Stimulated activated CD8-positive, alpha-beta memory T cell treated with anti-CD3 and anti-CD28 coated beads, Interleukin-15, amount 100 ng/mL, for 24 hours (primary cell): Measurements from ENCODE around the gene STRN.
"Not testable (repeated sequence)": the region's sequence is repeated elsewhere in the genome, so short reads cannot be mapped to it uniquely, and the experiment has no call there.

Source experiments
- DNase-seq: peaks from one replicate; pipeline ENCODE4 v3.0.0-alpha.2; 2020; ENCODE audit warnings: low read depth

Gene STRN

GRCh38 chr2:36834731-36835524 lies 131.4 kb downstream of the STRN start:
- no peak for DNase-seq

DNA sequence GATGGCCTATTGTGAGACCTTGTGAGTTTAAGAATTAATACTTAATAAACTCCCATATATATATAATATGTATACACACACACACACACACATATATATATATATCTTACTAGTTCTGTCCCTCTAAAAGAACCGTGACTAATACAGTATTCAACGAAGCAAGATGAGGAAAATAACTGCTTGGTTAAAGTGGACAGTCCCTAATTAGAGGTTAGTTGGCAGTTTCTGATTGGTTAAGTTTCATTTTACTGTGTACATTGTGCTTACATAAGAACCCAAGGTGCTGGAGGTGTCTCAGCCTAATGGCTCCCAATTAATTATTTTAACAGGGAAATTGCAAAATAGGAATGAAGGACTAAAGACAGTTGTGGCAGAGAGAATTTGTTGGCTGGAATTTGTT lies 132.1 kb downstream of the STRN start:
- DNase-seq = no peak

GRCh38 chr2:36831185-36831584 lies 135.2 kb downstream of the STRN start:
- DNase-seq = no peak

DNA sequence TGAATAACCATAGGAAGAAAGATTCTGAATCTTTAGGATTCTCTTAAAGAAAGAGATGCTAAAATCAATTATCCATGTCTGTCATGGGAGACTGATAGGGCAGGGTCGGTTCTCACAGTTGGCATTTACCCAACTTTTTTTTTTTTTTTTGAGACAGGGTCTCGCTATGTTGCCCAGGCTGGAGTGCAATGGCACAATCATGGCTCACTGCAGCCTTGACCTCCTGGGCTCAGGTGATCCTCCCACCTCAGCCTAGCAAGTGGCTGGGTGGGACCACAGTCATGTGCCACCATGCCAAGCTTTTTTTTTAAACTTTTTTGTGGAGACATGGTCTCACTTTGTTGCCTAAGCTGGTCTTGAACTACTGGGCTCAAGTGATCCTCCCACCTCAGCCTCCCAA lies 141.7 kb downstream of the STRN start:
- DNase-seq = not testable (repeated sequence)

GRCh38 chr2:36824273-36824672 lies 142.1 kb downstream of the STRN start:
- no peak for DNase-seq

- no peak for DNase-seq
Measured at GRCh38 chr2:36823862-36824261, 142.5 kb downstream of the STRN start.

DNA sequence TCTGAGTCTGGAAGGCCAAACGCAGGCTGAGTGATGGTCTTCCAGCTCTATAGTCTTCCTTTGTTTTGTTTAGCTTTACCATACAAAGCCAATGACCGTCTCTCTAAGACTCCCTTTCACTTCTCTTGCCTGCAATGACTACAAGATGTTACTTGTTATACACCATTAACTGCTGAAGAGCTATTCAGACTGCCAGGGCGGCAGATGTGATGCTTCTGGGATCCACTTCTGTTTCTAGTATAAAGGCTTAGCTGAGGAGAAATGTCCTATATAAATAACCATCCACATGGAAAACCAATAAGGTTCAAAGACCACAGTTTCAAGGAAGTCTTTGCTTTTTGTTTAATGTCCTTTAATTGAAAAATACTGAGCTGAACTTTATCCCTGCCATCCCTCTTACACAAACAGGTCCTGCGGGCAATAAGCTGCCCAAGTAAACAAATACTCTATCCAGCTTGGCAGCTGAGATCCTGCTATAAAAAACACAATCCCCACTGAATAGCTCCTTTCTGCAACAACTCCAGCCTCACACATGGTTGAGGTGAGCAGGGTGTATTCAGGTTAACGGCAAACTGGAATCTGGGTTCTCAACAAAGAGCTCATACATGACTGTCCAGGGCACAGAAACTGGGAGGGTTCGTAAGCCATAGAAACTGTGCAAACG lies 145.3 kb downstream of the STRN start:
- DNase-seq = no peak

DNA sequence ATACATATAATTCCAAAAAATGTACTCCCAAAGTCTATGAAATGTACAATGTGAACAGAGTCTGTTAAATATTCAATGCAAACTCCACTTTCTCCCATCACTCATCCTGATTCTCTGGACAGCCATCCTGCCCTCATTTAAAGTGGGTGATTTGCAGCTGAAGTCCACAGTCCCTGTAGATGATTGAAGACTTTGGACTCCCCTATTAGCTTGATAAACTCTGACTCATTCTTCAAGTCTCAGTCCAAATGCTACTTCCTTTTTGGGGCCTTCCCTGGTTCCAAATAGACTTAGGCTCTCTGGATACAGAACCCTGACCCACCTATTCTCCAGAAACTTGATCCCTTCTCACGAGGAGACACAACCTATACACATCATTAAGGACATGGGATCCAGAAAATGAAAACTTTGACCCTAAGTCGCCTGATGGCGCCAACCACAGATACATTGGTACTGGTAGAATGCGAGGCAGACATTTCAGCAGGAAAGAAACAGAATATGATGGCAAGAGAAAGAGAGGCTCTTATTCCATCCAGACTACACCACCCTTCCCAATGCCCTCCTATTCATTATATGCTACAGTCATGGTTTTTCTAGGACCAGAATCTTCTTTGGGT lies 147.1 kb downstream of the STRN start:
- no peak for DNase-seq

GRCh38 chr2:36818542-36818941 lies 147.8 kb downstream of the STRN start:
- DNase-seq = no peak

GRCh38 chr2:36812196-36812595 lies 154.1 kb downstream of the STRN start:
- DNase-seq = no peak

GRCh38 chr2:36811071-36811470 lies 155.3 kb downstream of the STRN start:
- DNase-seq = no peak

- no peak for DNase-seq
Measured at GRCh38 chr2:36809069-36809445, 157.3 kb downstream of the STRN start.

- no peak for DNase-seq
Measured at GRCh38 chr2:36808386-36809068, 157.8 kb downstream of the STRN start.

GRCh38 chr2:36807223-36807886 lies 159.0 kb downstream of the STRN start:
- DNase-seq = no peak

GRCh38 chr2:36805635-36806224 lies 160.6 kb downstream of the STRN start:
- DNase-seq = no peak

DNA sequence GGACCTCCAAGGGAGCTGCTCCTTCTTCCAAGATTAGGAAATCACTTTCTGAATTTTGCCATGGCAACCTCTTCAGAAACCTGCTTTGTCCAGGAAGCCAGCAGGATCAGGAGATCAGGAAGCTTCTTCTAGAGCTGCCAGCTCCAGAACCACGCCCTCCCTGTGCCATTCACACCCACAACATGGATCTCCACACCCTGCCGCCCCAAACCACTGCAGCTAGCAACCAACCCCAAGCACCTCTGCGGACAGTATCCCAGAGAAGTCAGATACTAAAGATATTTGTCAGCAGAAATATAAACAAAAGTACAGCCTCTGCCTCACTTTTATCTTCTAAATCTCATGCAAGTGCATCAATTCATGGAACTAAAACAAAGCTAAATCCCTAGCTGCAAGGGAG lies 163.4 kb downstream of the STRN start:
- DNase-seq = no peak

GRCh38 chr2:36801088-36801487 lies 165.2 kb downstream of the STRN start:
- no peak for DNase-seq

DNA sequence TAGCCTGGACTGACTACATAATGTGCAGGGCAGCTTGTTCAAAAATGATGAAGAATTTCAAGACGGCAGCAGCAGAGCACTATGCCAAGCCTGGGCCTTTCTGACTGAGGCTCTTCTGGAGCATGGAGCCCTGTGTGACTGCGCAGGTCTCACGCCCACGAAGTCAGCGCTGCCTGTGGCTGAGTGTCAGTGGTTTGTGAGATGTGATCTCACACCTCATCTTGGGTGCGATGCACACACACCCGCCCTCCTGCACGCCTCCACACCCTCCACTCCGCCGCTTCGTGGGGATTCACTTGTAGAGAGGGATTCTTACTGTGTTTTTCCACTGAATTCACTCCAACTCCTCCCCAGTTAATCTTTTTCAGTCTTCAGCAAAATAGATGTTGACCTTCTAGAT lies 166.0 kb downstream of the STRN start:
- no peak for DNase-seq

DNA sequence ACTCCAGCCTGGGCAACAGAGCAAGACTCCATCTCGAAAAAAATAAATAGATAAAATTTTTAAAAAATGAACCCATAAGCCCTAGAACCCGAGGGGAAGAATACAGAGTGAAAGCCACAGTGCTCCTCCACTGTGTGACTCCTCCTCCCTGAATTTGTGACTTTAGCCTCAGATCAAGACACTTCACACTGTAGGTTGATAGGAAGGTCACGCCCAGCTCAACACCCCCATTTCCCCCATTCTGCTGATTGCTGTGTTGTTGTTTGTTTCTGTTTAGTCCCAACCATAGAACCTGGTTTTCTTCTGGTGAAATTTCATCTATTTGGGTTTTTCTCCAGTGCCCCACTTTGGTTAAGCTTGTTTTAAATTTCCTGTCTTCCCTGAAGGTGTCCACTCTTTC lies 167.6 kb downstream of the STRN start:
- no peak for DNase-seq

DNA sequence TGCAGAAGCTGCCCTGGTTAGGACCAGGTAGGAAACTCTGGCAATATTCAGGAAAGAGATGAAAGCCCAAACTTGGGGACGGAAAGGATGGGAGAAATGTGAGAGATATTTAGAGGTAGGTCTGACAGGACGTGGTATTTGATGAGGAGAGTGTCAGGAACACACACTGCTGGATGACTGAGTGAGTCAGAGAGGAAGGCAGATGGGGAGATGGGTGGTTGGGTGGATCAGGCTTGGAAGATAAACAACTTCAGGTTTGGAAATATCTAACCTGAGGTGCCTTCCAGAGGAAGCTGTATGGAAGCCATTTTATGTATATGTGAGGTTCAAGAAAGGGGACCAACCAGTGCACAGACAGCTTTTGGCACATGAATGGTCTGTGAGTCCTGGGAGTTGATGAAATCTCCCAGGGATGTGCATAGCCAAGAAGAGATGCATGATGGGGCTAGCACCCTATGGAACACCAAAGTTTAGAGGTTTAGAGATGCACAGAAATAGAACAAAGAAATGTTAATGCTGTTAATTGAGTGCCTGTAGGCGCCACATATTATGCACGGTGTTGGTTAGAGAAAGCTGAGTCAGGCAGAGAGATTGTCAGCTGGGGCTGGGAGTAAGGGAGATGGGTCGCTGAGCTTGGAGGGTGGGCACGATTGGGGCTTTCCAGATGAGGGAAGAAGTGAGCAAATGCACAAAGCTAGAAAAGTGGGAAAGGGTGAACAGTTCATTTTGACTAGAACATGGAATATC lies 168.8 kb downstream of the STRN start:
- no peak for DNase-seq
